B cell (primary cell): ENCODE results near the gene KHNYN. TPM values are rescaled to one million over a fixed set of nuclear protein-coding genes. Genes with fewer than 3 reads are reported as not detected.

ENCODE experiments used
- ATAC-seq: fragments of 200-7000 bp; cut with Tn5 transposase; one replicate; pipeline ENCODE4 v1.10.0; 2021; ENCODE audit warnings: low read depth, mild to moderate bottlenecking, moderate number of reproducible peaks, moderate library complexity
- CTCF ChIA-PET: fragments of 350-600 bp; sonication (Branson Sonifier 250); formaldehyde crosslinking; loops from one replicate; lab custom pipeline; 2021; ENCODE audit warnings: antibody characterized with exemption, inconsistent platforms; lab: Charles Lee
- POLR2A ChIA-PET: fragments of 350-600 bp; sonication (Branson Sonifier 250); formaldehyde crosslinking; loops from one replicate; lab custom pipeline; 2021; ENCODE audit warnings: antibody characterized with exemption; lab: Charles Lee
- DNase-seq: peaks from one replicate; pipeline ENCODE4 v3.0.0; 2013
- H2AFZ ChIP-seq: 2 replicates; pipeline ENCODE4 v1.6.1; 2012; ENCODE audit warnings: mild to moderate bottlenecking, low read depth, low read length; ENCODE audit not compliant: insufficient read depth, poor library complexity, severe bottlenecking
- H3K27ac ChIP-seq, 2 donors: 1 replicate in 1 of 2; 2 replicates in 1 of 2; pipeline ENCODE4 v1.5.1; 2012 to 2013; ENCODE audit warnings: low read length in 2 of 2, mild to moderate bottlenecking in 2 of 2, moderate library complexity in 1 of 2
- H3K27me3 ChIP-seq, 4 experiments: fragments of 200-600 bp in 1 of 4; sonication (generic) in 1 of 4; replicated peaks in 1 of 4; 1 replicate in 2 of 4; 2 replicates in 2 of 4; pipeline versions ENCODE4 v1.6.1 to v1.7.0; 2013 to 2016; ENCODE audit warnings: low read length in 3 of 4, mild to moderate bottlenecking in 2 of 4, mixed read lengths in 1 of 4, moderate library complexity in 1 of 4; ENCODE audit not compliant: insufficient read depth in 4 of 4, control insufficient read depth in 3 of 4; ENCODE audit errors: control extremely low read depth in 1 of 4
- H3K36me3 ChIP-seq, 2 experiments: replicated peaks in 1 of 2; 1 replicate in 1 of 2; 2 replicates in 1 of 2; pipeline versions ENCODE4 v1.6.1 to v1.7.1; 2013; ENCODE audit warnings: low read length in 1 of 2; ENCODE audit not compliant: insufficient read depth in 2 of 2, control insufficient read depth in 1 of 2; ENCODE audit errors: control extremely low read depth in 1 of 2, extremely low read depth in 1 of 2
- H3K4me1 ChIP-seq, 2 donors: fragments of 200-600 bp in 1 of 2; sonication (generic) in 1 of 2; 1 replicate in 1 of 2; 2 replicates in 1 of 2; pipeline versions ENCODE4 v1.5.1 to v1.6.1; 2013 to 2017; ENCODE audit warnings: low read length in 2 of 2; ENCODE audit not compliant: control insufficient read depth in 2 of 2, insufficient read depth in 2 of 2
- H3K4me2 ChIP-seq: replicated peaks from 2 replicates; pipeline ENCODE3; 2012; ENCODE audit warnings: mild to moderate bottlenecking, low read depth, low read length; ENCODE audit not compliant: poor library complexity, severe bottlenecking
- H3K4me3 ChIP-seq, 5 experiments: fragments of 200-600 bp in 1 of 5; sonication (generic) in 1 of 5; 1 replicate in 3 of 5; 2 replicates in 2 of 5; pipeline versions ENCODE4 v1.5.1 to v1.7.0; 2011 to 2016; ENCODE audit warnings: low read length in 4 of 5, mild to moderate bottlenecking in 4 of 5, low read depth in 2 of 5, control low read depth in 1 of 5, moderate library complexity in 1 of 5; ENCODE audit not compliant: insufficient read depth in 1 of 5; ENCODE audit errors: control extremely low read depth in 1 of 5, extremely low read depth in 1 of 5
- H3K79me2 ChIP-seq: fragments of 200-600 bp; sonication (generic); one replicate; pipeline ENCODE4 v1.6.0; 2016; ENCODE audit warnings: low read length; ENCODE audit not compliant: control insufficient read depth, insufficient read depth
- H3K9ac ChIP-seq: fragments of 200-600 bp; sonication (generic); 2 replicates; pipeline ENCODE4 v1.6.1; 2017; ENCODE audit warnings: mild to moderate bottlenecking, low read length, moderate library complexity
- H3K9me3 ChIP-seq, 3 donors: one replicate each; pipeline versions ENCODE4 v1.6.1 to v1.7.1; 2013; ENCODE audit warnings: low read length in 2 of 3; ENCODE audit not compliant: control insufficient read depth in 2 of 3, insufficient read depth in 1 of 3; ENCODE audit errors: control extremely low read depth in 1 of 3
- H4K20me1 ChIP-seq: 2 replicates; pipeline ENCODE4 v1.6.0; 2012; ENCODE audit warnings: mild to moderate bottlenecking, low read length; ENCODE audit not compliant: insufficient read depth, control insufficient read depth, poor library complexity, severe bottlenecking
- H3K27ac Mint-ChIP-seq: one replicate; pipeline ENCODE4 v1.8.0; 2021; ENCODE audit warnings: mixed read lengths
- H3K27me3 Mint-ChIP-seq: one replicate; pipeline ENCODE4 v1.8.0; 2021; ENCODE audit warnings: mixed read lengths
- H3K4me1 Mint-ChIP-seq: one replicate; pipeline ENCODE4 v1.8.0; 2021; ENCODE audit warnings: mixed read lengths
- H3K4me3 Mint-ChIP-seq: one replicate; pipeline ENCODE4 v1.8.0; 2021; ENCODE audit warnings: mixed read lengths
- H3K9me3 Mint-ChIP-seq: one replicate; pipeline ENCODE4 v1.8.0; 2022; ENCODE audit warnings: mixed read lengths; ENCODE audit not compliant: insufficient read depth
- WGBS: methylation state at CpG from one replicate; pipeline ENCODE4 v1.1.5; 2013; ENCODE audit warnings: missing lambda C conversion rate; ENCODE audit not compliant: insufficient coverage; 5-methylcytosine and 5-hydroxymethylcytosine counted together
- intact Hi-C: fragments of 100-400 bp; cut with micrococcal nuclease; formaldehyde crosslinking; loops from one replicate; pipeline ENCODE4 v1.10.0; 2022
- polyA plus RNA-seq: library from polyadenylated mRNA; depleted of rRNA; stranded (reverse); fragments of >200 nt; gene quantifications from 2 replicates; pipeline ENCODE4 v1.2.3, GENCODE V29; 2012
- total RNA-seq, 2 donors: library from RNA; stranded (reverse); fragments of 120-200 nt in 1 of 2; gene quantifications; 1 replicate in 1 of 2; 2 replicates in 1 of 2; pipeline versions ENCODE4 v1.2.3 to v1.2.4, GENCODE V29; 2013 to 2022
- TF ChIP-seq, protein P1 (sequence below): fragments of 200-600 bp; IDR thresholded peaks from one replicate; pipeline ENCODE4 v1.8.0; 2022; ENCODE audit warnings: antibody characterized with exemption, mild to moderate bottlenecking

Gene KHNYN
- total and polyA plus RNA-seq, 2 donors (not counting 1 experiment from before 2014, with no cell fraction given), result 74.4 to 184 TPM

DNA sequence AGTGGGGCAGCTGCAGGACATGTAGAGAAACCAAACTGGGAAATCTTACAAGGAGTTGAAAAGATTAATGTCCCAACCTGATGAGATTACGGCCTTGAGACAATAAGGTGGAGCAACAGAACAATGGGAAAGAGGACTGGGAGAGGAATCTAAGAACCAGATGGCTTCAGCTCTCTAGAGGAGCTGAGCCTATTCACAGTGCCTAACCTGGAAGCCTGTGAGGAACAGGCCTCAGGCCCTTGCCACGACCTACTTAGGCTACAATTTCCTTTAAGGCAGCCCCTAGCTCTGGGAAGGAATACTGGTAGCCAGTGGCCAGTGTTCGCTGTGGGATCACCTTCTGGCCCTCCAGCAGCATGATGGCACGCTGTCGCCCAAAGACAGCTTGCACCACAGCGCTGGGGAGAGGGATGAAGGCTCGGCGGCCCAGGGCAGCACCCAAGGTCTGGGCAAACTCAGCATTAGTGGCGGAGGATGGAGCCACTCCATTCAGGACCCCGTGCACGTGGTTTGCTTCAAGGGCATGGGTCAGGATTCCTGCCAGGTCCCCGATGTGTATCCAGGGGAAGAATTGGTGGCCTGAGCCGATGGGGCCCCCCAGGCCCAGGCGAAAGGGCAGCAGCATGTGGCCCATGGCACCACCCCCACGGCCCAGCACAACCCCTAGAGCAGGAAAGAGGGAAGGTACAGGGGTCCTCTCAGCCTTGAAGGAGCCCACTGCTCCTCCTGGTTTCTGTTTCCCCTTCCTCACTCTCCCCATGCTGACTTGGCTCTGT lies 10.3 kb downstream of the KHNYN start:
- DNase-seq, result no peak
- peak overlapping the region; percentile 6 for H3K4me3 Mint-ChIP-seq
- peaks cover 67% of the 10 kb centered on the region for H4K20me1 ChIP-seq
- H3K4me1 Mint-ChIP-seq, result peaks cover 72% of the 10 kb centered on the region
- H3K4me3 ChIP-seq, result no peak overlapping the region
- ChIA-PET POLR2A (interaction anchor here (0.7 kb wide), 1 partner anchor 10 kb away, joined by 3 read pairs; the partner anchor contains the start of genes CBLN3 and KHNYN), CTCF (interaction anchor here (1.1 to 5.0 kb wide), 3 partner anchors 9 to 129 kb away, joined by 3 to 56 read pairs (median 37); partner anchors contain the start of genes CBLN3, KHNYN and LTB4R)
- 96% methylated on average over 15 of the region's 15 CpGs for WGBS
- H3K4me1 ChIP-seq, result peaks cover 38 to 45% of the 10 kb centered on the region in 2 donors
- intact Hi-C loops, result loop anchor here (5.0 to 10.0 kb wide), 2 partner anchors 873 to 1345 kb away; partner anchors contain the start of genes ACIN1, AP1G2 and C14orf119
- no peak overlapping the region for H3K9ac ChIP-seq
- no peak overlapping the region for H3K27ac ChIP-seq
- H3K9me3 ChIP-seq, result no peaks in the 10 kb centered on the region
- peak overlapping the region; percentile 42 for H3K27ac Mint-ChIP-seq
- TF ChIP-seq, protein P1, sequence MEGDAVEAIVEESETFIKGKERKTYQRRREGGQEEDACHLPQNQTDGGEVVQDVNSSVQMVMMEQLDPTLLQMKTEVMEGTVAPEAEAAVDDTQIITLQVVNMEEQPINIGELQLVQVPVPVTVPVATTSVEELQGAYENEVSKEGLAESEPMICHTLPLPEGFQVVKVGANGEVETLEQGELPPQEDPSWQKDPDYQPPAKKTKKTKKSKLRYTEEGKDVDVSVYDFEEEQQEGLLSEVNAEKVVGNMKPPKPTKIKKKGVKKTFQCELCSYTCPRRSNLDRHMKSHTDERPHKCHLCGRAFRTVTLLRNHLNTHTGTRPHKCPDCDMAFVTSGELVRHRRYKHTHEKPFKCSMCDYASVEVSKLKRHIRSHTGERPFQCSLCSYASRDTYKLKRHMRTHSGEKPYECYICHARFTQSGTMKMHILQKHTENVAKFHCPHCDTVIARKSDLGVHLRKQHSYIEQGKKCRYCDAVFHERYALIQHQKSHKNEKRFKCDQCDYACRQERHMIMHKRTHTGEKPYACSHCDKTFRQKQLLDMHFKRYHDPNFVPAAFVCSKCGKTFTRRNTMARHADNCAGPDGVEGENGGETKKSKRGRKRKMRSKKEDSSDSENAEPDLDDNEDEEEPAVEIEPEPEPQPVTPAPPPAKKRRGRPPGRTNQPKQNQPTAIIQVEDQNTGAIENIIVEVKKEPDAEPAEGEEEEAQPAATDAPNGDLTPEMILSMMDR, result no peak
- ATAC-seq, result no peak
- H3K27me3 Mint-ChIP-seq, result no peaks in the 10 kb centered on the region
- H3K27me3 ChIP-seq, result no peaks in the 10 kb centered on the region
- H3K36me3 ChIP-seq, result peaks cover 0 to 58% of the 10 kb centered on the region in 2 experiments
- H3K4me2 ChIP-seq, result no peak overlapping the region
- no peak overlapping the region for H2AFZ ChIP-seq
- peaks cover 33% of the 10 kb centered on the region for H3K79me2 ChIP-seq
- H3K9me3 Mint-ChIP-seq, result no peaks in the 10 kb centered on the region
